Keratinocyte (primary cell): Measurements from ENCODE around the gene SCML2. TPM values are rescaled to one million over a fixed set of nuclear protein-coding genes. Genes with fewer than 3 reads are reported as not detected.

Source experiments
- DNase-seq: peaks from one replicate; pipeline ENCODE4 v3.0.0-alpha.2; 2011; ENCODE audit warnings: low read depth, missing footprints, low spot score
- FAIRE-seq: peaks from 2 replicates; lab custom pipeline; 2011; peaks lifted over from hg19 to GRCh38; lab: Jason Lieb, UNC
- H2AFZ ChIP-seq: 2 replicates; pipeline ENCODE4 v1.6.0; 2012; ENCODE audit warnings: low read length, control low read depth, inconsistent platforms; ENCODE audit not compliant: control insufficient read depth
- H3K27ac ChIP-seq: 2 replicates; pipeline ENCODE4 v1.5.1; 2011; ENCODE audit warnings: low read length; ENCODE audit not compliant: control insufficient read depth, insufficient read depth
- H3K27me3 ChIP-seq: 3 replicates; pipeline ENCODE4 v1.6.0; 2011; ENCODE audit warnings: low read length; ENCODE audit not compliant: control insufficient read depth, insufficient read depth; ENCODE audit errors: extremely low read depth
- H3K36me3 ChIP-seq, 2 experiments: 2 replicates in 1 of 2; 3 replicates in 1 of 2; pipeline ENCODE4 v1.5.1; 2011; ENCODE audit warnings: low read length in 2 of 2, mild to moderate bottlenecking in 1 of 2; ENCODE audit not compliant: control insufficient read depth in 2 of 2, insufficient read depth in 2 of 2; ENCODE audit errors: extremely low read depth in 1 of 2
- H3K4me1 ChIP-seq: 3 replicates; pipeline ENCODE4 v1.5.1; 2011; ENCODE audit warnings: low read length; ENCODE audit not compliant: control insufficient read depth, insufficient read depth; ENCODE audit errors: extremely low read depth
- H3K4me2 ChIP-seq: 3 replicates; pipeline ENCODE4 v1.6.0; 2011; ENCODE audit warnings: low read depth, low read length; ENCODE audit not compliant: control insufficient read depth, insufficient read depth; ENCODE audit errors: extremely low read depth
- H3K4me3 ChIP-seq, 3 experiments: fragments of 200-600 bp in 1 of 3; sonication (generic) in 1 of 3; 2 replicates in 2 of 3; 3 replicates in 1 of 3; pipeline ENCODE4 v1.5.1; 2011 to 2016; ENCODE audit warnings: low read length in 3 of 3, mild to moderate bottlenecking in 3 of 3, control low read depth in 2 of 3, inconsistent platforms in 1 of 3, low read depth in 1 of 3, mixed read lengths in 1 of 3, mixed run types in 1 of 3, moderate library complexity in 1 of 3; ENCODE audit not compliant: control insufficient read depth in 2 of 3, insufficient read depth in 2 of 3; ENCODE audit errors: extremely low read depth in 1 of 3
- H3K79me2 ChIP-seq: 2 replicates; pipeline ENCODE4 v1.6.0; 2012; ENCODE audit warnings: low read length; ENCODE audit not compliant: control insufficient read depth, insufficient read depth
- H3K9ac ChIP-seq: 3 replicates; pipeline ENCODE4 v1.6.0; 2011; ENCODE audit warnings: low read length; ENCODE audit not compliant: control insufficient read depth, insufficient read depth; ENCODE audit errors: extremely low read depth
- H3K9me1 ChIP-seq: 3 replicates; pipeline ENCODE4 v1.6.0; 2011; ENCODE audit warnings: low read length; ENCODE audit not compliant: control insufficient read depth, insufficient read depth; ENCODE audit errors: extremely low read depth
- H3K9me3 ChIP-seq: 2 replicates; pipeline ENCODE4 v1.5.1; 2012; ENCODE audit warnings: low read depth, low read length; ENCODE audit not compliant: control insufficient read depth
- H4K20me1 ChIP-seq: 3 replicates; pipeline ENCODE4 v1.6.0; 2011; ENCODE audit warnings: low read length; ENCODE audit not compliant: control insufficient read depth, insufficient read depth; ENCODE audit errors: extremely low read depth
- CTCF ChIP-seq, 3 experiments: IDR thresholded peaks in 1 of 3; conservative IDR thresholded peaks in 1 of 3; optimal IDR thresholded peaks in 1 of 3; 2 replicates in 2 of 3; 3 replicates in 1 of 3; pipeline versions ENCODE3 to v1.5.1; 2011; ENCODE audit warnings: low read length in 3 of 3, mild to moderate bottlenecking in 3 of 3, moderate library complexity in 2 of 3, control low read depth in 1 of 3, inconsistent platforms in 1 of 3; ENCODE audit not compliant: insufficient read depth in 2 of 3; ENCODE audit errors: extremely low read depth in 1 of 3
- EZH2 ChIP-seq: IDR thresholded peaks from one replicate; pipeline ENCODE4 v1.6.1; 2012; ENCODE audit warnings: inconsistent platforms, mild to moderate bottlenecking, low read length, moderate library complexity
- dilution Hi-C: fragments of 300-500 bp; cut with MboI; formaldehyde crosslinking; loops from one replicate; pipeline ENCODE4 v1.7.0; 2020; ENCODE audit warnings: low sequenced_read_pairs; ENCODE audit not compliant: extremely low pct_ligation_motif_present
- polyA minus RNA-seq, 3 experiments: library from RNA; depleted of rRNA, polyadenylated mRNA; stranded (reverse); fragments of >200 nt; gene quantifications; 1 replicate in 1 of 3; 2 replicates in 1 of 3; 3 replicates in 1 of 3; pipeline ENCODE4 v1.2.3, GENCODE V29; 2011
- polyA plus RNA-seq, 5 experiments: library from polyadenylated mRNA; depleted of rRNA in 3 of 5; stranded (reverse) in 3 of 5; stranded (forward) in 1 of 5; unstranded in 1 of 5; fragments of >200 nt; gene quantifications; 1 replicate in 1 of 5; 2 replicates in 3 of 5; 3 replicates in 1 of 5; pipeline versions ENCODE4 v1.2.1 to v1.2.3, GENCODE V29; 2011 to 2012; ENCODE audit warnings: missing spikeins in 2 of 5, low read depth in 1 of 5, low replicate concordance in 1 of 5

SCML2 gene
- polyA plus RNA-seq = 0.55 to 1.1 TPM (median 0.64 TPM) in 3 replicates
- 0.47 TPM for polyA plus RNA-seq (2011; ENCODE audit: low read depth)
- 0.23 and 0.40 TPM in 2 replicates for polyA plus RNA-seq (2011; cell fraction: cytosol; rRNA removed)
- polyA plus RNA-seq (2011; cell fraction: nucleus; rRNA removed) = 0.72 and 1.1 TPM in 2 replicates
- polyA plus RNA-seq (2012; ENCODE audit: low replicate concordance) = 0.28 and 0.39 TPM in 2 replicates
- 0.16 to 0.54 TPM in 2 of 3 replicates, not detected in the other for polyA minus RNA-seq
- 0.96 TPM for polyA minus RNA-seq (2011; cell fraction: cytosol; rRNA and poly(A)+ RNA removed)
- polyA minus RNA-seq (2011; cell fraction: nucleus; rRNA and poly(A)+ RNA removed) = 0.47 and 0.53 TPM in 2 replicates

GRCh38 chrX:18354369-18355223, at the start of gene SCML2:
TSS of gene SCML2 (minus strand) at chrX:18354688. CDS start at chrX:18334071, 20,617 bp downstream.
- H3K9me1 ChIP-seq = no peaks in the 10 kb centered on the region
- no peak for DNase-seq
- no peaks in the 10 kb centered on the region for H3K36me3 ChIP-seq
- no peaks in the 10 kb centered on the region for H4K20me1 ChIP-seq
- dilution Hi-C loops = no loop called here
- no peaks in the 10 kb centered on the region for H3K79me2 ChIP-seq
- peaks cover 7% of the 10 kb centered on the region for H3K27me3 ChIP-seq
- H3K4me1 ChIP-seq = no peaks in the 10 kb centered on the region
- no peak for FAIRE-seq
- H3K4me3 ChIP-seq = peak within 1 kb of the TSS; percentile 42 to 49 (median 46)
- H3K9me3 ChIP-seq = no peaks in the 10 kb centered on the region
- H3K4me2 ChIP-seq = peak within 1 kb of the TSS; percentile 69
- H3K9ac ChIP-seq = peak within 1 kb of the TSS; percentile 22
- peak within 1 kb of the TSS; percentile 56 for H2AFZ ChIP-seq
- no peak within 1 kb of the TSS for H3K27ac ChIP-seq
- TF ChIP-seq EZH2 = no peak
- TF ChIP-seq CTCF (optimal IDR thresholded peaks at IDR 0.05 in 1 of 3, IDR thresholded peaks at IDR 0.05 in 1 of 3, conservative IDR thresholded peaks at IDR 0.05 in 1 of 3; ENCODE audit: extremely low read depth in 1 of 3, insufficient read depth in 2 of 3, low read length in 3 of 3) = no peak

- no peaks in the 10 kb centered on the region for H3K79me2 ChIP-seq
- H3K36me3 ChIP-seq = no peaks in the 10 kb centered on the region
- dilution Hi-C loops = loop anchor here (25.0 kb wide), 1 partner anchor 935 kb away; the partner anchor contains the start of gene PDHA1
- no peak overlapping the region for H3K4me2 ChIP-seq
- H4K20me1 ChIP-seq = no peaks in the 10 kb centered on the region
- H3K9me1 ChIP-seq = no peaks in the 10 kb centered on the region
- H2AFZ ChIP-seq = no peak overlapping the region
- no peak overlapping the region for H3K4me3 ChIP-seq
- DNase-seq = no peak
- no peaks in the 10 kb centered on the region for H3K27me3 ChIP-seq
- no peak overlapping the region for H3K9ac ChIP-seq
- TF ChIP-seq CTCF (optimal IDR thresholded peaks at IDR 0.05 in 1 of 3, IDR thresholded peaks at IDR 0.05 in 1 of 3, conservative IDR thresholded peaks at IDR 0.05 in 1 of 3; ENCODE audit: extremely low read depth in 1 of 3, insufficient read depth in 2 of 3, low read length in 3 of 3) = no peak
- TF ChIP-seq EZH2 = no peak
- no peak overlapping the region for H3K27ac ChIP-seq
- H3K9me3 ChIP-seq = no peaks in the 10 kb centered on the region
- H3K4me1 ChIP-seq = no peaks in the 10 kb centered on the region
- no peak for FAIRE-seq
These were observed 47.3 kb upstream of the SCML2 start for GRCh38 chrX:18401848-18402213.
